Progenitor cell of endocrine pancreas (in vitro differentiated cells): ENCODE measurements around the gene RLF. TPM values are rescaled to one million over a fixed set of nuclear protein-coding genes. Genes with fewer than 3 reads are reported as not detected.
"Not testable (repeated sequence)": the region's sequence is repeated elsewhere in the genome, so short reads cannot be mapped to it uniquely, and the experiment has no call there.

Experiments
- DNase-seq: peaks from one replicate; pipeline ENCODE4 v3.0.0; 2021; ENCODE audit warnings: low spot score; ENCODE audit not compliant: unreplicated experiment
- H3K27ac Mint-ChIP-seq: 2 replicates; pipeline ENCODE4 v1.8.0; 2021; ENCODE audit warnings: mild to moderate bottlenecking, moderate library complexity, mixed read lengths
- H3K27me3 Mint-ChIP-seq: 2 replicates; pipeline ENCODE4 v1.8.0; 2021; ENCODE audit warnings: mixed read lengths
- H3K36me3 Mint-ChIP-seq: 2 replicates; pipeline ENCODE4 v1.8.0; 2022; ENCODE audit warnings: mixed read lengths; ENCODE audit not compliant: insufficient read depth
- H3K4me1 Mint-ChIP-seq: 2 replicates; pipeline ENCODE4 v1.8.0; 2021; ENCODE audit warnings: low read depth, mixed read lengths
- H3K4me3 Mint-ChIP-seq: 2 replicates; pipeline ENCODE4 v1.8.0; 2021; ENCODE audit warnings: low read depth, mild to moderate bottlenecking, moderate library complexity, mixed read lengths
- H3K9me3 Mint-ChIP-seq: 2 replicates; pipeline ENCODE4 v1.8.0; 2021; ENCODE audit warnings: low read depth, mixed read lengths
- CTCF ChIP-seq: fragments of 200-600 bp; sonication (generic); IDR thresholded peaks from one replicate; pipeline ENCODE4 v1.5.0; 2021; ENCODE audit warnings: antibody characterized with exemption, mild to moderate bottlenecking; ENCODE audit not compliant: unreplicated experiment
- total RNA-seq: library from RNA; stranded (reverse); gene quantifications from 2 replicates; pipeline ENCODE4 v1.2.1, GENCODE V29; 2021

Gene RLF
- total RNA-seq, 1 donor from 2014 or later, result 20.5 TPM

GRCh38 chr1:40167317-40167716 lies 6.1 kb downstream of the RLF start:
- TF ChIP-seq CTCF, result no peak

GRCh38 chr1:40171036-40171435 lies 9.8 kb downstream of the RLF start:
- no peak overlapping the region for H3K27ac Mint-ChIP-seq
- DNase-seq, result no peak
- H3K27me3 Mint-ChIP-seq, result no peaks in the 10 kb centered on the region
- no peak for TF ChIP-seq CTCF
- peaks cover 5% of the 10 kb centered on the region for H3K4me1 Mint-ChIP-seq
- H3K9me3 Mint-ChIP-seq, result no peaks in the 10 kb centered on the region
- H3K4me3 Mint-ChIP-seq, result no peak overlapping the region
- peaks cover 1% of the 10 kb centered on the region for H3K36me3 Mint-ChIP-seq

More at GRCh38 chr1:40167317-40167716, 6.1 kb downstream of the RLF start:
- no peak overlapping the region for H3K4me3 Mint-ChIP-seq
- peaks cover 16% of the 10 kb centered on the region for H3K4me1 Mint-ChIP-seq
- no peak overlapping the region for H3K27ac Mint-ChIP-seq
- no peaks in the 10 kb centered on the region for H3K9me3 Mint-ChIP-seq
- H3K36me3 Mint-ChIP-seq, result no peaks in the 10 kb centered on the region
- H3K27me3 Mint-ChIP-seq, result no peaks in the 10 kb centered on the region
- no peak for DNase-seq

- no peak for DNase-seq
- Mint-ChIP-seq H3K4me3 (no peak overlapping the region), H3K27me3 (no peaks in the 10 kb centered on the region), H3K9me3 (no peaks in the 10 kb centered on the region), H3K27ac (no peak overlapping the region), H3K4me1 (peaks cover 4% of the 10 kb centered on the region), H3K36me3 (peaks cover 2% of the 10 kb centered on the region)
- TF ChIP-seq CTCF, result no peak
Measured at GRCh38 chr1:40174788-40175187, 13.6 kb downstream of the RLF start.

GRCh38 chr1:40176989-40177388 lies 15.8 kb downstream of the RLF start:
- not testable (repeated sequence) for H3K4me1 Mint-ChIP-seq, H3K36me3 Mint-ChIP-seq, H3K27me3 Mint-ChIP-seq, H3K4me3 Mint-ChIP-seq, H3K9me3 Mint-ChIP-seq, H3K27ac Mint-ChIP-seq, DNase-seq

- Mint-ChIP-seq H3K27ac (no peak overlapping the region), H3K36me3 (peaks cover 2% of the 10 kb centered on the region), H3K4me1 (peaks cover 6% of the 10 kb centered on the region), H3K4me3 (no peak overlapping the region), H3K9me3 (no peaks in the 10 kb centered on the region), H3K27me3 (no peaks in the 10 kb centered on the region)
- DNase-seq, result no peak
- no peak for TF ChIP-seq CTCF
Measured at GRCh38 chr1:40178200-40178599, 17.0 kb downstream of the RLF start.

- Mint-ChIP-seq H3K27ac (no peak overlapping the region), H3K9me3 (no peaks in the 10 kb centered on the region), H3K27me3 (no peaks in the 10 kb centered on the region), H3K4me3 (no peak overlapping the region), H3K4me1 (peaks cover 6% of the 10 kb centered on the region), H3K36me3 (peaks cover 2% of the 10 kb centered on the region)
- TF ChIP-seq CTCF, result no peak
- DNase-seq, result no peak
Measured at GRCh38 chr1:40179496-40180089, 18.4 kb downstream of the RLF start.
